DND-41 (cell line): ENCODE measurements around the gene DIAPH1.

Source experiments
- ATAC-seq: fragments of 200-7000 bp; cut with Tn5 transposase; 3 replicates; pipeline ENCODE4 v1.9.1; 2021; ENCODE audit warnings: low read depth; ENCODE audit not compliant: insufficient read depth
- DNase-seq: peaks from one replicate; pipeline ENCODE4 v3.0.0-alpha.2; 2020
- H2AFZ ChIP-seq: 2 replicates; pipeline ENCODE4 v1.6.0; 2012; ENCODE audit warnings: low read depth, low read length
- H3K27ac ChIP-seq: 2 replicates; pipeline ENCODE4 v1.5.1; 2012; ENCODE audit warnings: low read length, inconsistent platforms
- H3K27me3 ChIP-seq: fragments of 200-600 bp; sonication (generic); 2 replicates; pipeline ENCODE4 v1.6.0; 2012; ENCODE audit warnings: low read length, mild to moderate bottlenecking, inconsistent platforms; ENCODE audit not compliant: insufficient read depth, poor library complexity
- H3K36me3 ChIP-seq: 2 replicates; pipeline ENCODE4 v1.5.1; 2012; ENCODE audit warnings: low read length, inconsistent platforms; ENCODE audit not compliant: insufficient read depth
- H3K4me1 ChIP-seq: 2 replicates; pipeline ENCODE4 v1.5.1; 2012; ENCODE audit warnings: mild to moderate bottlenecking, low read length; ENCODE audit not compliant: insufficient read depth
- H3K4me2 ChIP-seq: 2 replicates; pipeline ENCODE4 v1.6.0; 2012; ENCODE audit warnings: mild to moderate bottlenecking, moderate library complexity, low read length, inconsistent platforms; ENCODE audit not compliant: insufficient read depth
- H3K4me3 ChIP-seq, 2 experiments: fragments of 200-600 bp in 1 of 2; shearing (Covaris generic) in 1 of 2; 2 replicates each; pipeline ENCODE4 v1.5.1; 2012 to 2016; ENCODE audit warnings: inconsistent platforms in 2 of 2, low read length in 2 of 2, mild to moderate bottlenecking in 2 of 2, low read depth in 1 of 2, moderate library complexity in 1 of 2
- H3K79me2 ChIP-seq: 2 replicates; pipeline ENCODE4 v1.6.0; 2012; ENCODE audit warnings: low read length, inconsistent platforms; ENCODE audit not compliant: insufficient read depth
- H3K9ac ChIP-seq: 2 replicates; pipeline ENCODE4 v1.6.0; 2012; ENCODE audit warnings: low read depth, mild to moderate bottlenecking, inconsistent platforms, low read length, moderate library complexity
- H3K9me3 ChIP-seq: 2 replicates; pipeline ENCODE4 v1.5.1; 2012; ENCODE audit warnings: low read length, moderate library complexity, mild to moderate bottlenecking, inconsistent platforms; ENCODE audit not compliant: insufficient read depth, severe bottlenecking
- H4K20me1 ChIP-seq: 2 replicates; pipeline ENCODE4 v1.6.0; 2012; ENCODE audit warnings: low read length; ENCODE audit not compliant: insufficient read depth
- EZH2 ChIP-seq: IDR thresholded peaks from 3 replicates; pipeline ENCODE4 v1.6.1; 2012; ENCODE audit warnings: borderline replicate concordance, low read depth, mild to moderate bottlenecking, moderate library complexity, low read length, inconsistent platforms; ENCODE audit not compliant: severe bottlenecking
- TF ChIP-seq, protein P1 (sequence below): IDR thresholded peaks from 2 replicates; pipeline ENCODE4 v1.5.1; 2012; ENCODE audit warnings: borderline replicate concordance, low read length, moderate library complexity, mild to moderate bottlenecking; ENCODE audit not compliant: poor library complexity, severe bottlenecking; ENCODE audit errors: extremely low read depth

The DIAPH1 gene

GRCh38 chr5:141560725-141561483, 57.9 kb downstream of the DIAPH1 start:
- peaks cover 5% of the 10 kb centered on the region for H3K79me2 ChIP-seq
- no peaks in the 10 kb centered on the region for H3K9me3 ChIP-seq
- TF ChIP-seq, protein P1, sequence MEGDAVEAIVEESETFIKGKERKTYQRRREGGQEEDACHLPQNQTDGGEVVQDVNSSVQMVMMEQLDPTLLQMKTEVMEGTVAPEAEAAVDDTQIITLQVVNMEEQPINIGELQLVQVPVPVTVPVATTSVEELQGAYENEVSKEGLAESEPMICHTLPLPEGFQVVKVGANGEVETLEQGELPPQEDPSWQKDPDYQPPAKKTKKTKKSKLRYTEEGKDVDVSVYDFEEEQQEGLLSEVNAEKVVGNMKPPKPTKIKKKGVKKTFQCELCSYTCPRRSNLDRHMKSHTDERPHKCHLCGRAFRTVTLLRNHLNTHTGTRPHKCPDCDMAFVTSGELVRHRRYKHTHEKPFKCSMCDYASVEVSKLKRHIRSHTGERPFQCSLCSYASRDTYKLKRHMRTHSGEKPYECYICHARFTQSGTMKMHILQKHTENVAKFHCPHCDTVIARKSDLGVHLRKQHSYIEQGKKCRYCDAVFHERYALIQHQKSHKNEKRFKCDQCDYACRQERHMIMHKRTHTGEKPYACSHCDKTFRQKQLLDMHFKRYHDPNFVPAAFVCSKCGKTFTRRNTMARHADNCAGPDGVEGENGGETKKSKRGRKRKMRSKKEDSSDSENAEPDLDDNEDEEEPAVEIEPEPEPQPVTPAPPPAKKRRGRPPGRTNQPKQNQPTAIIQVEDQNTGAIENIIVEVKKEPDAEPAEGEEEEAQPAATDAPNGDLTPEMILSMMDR, result peak; percentile 31
- TF ChIP-seq EZH2, result no peak
- peaks cover 87% of the 10 kb centered on the region for H3K36me3 ChIP-seq
- H3K4me2 ChIP-seq, result no peak overlapping the region
- DNase-seq (no peak), ATAC-seq (no peak)
- H3K27me3 ChIP-seq, result no peaks in the 10 kb centered on the region
- no peak overlapping the region for H2AFZ ChIP-seq
- no peak overlapping the region for H3K4me3 ChIP-seq
- H3K9ac ChIP-seq, result no peak overlapping the region
- H3K27ac ChIP-seq, result no peak overlapping the region
- H3K4me1 ChIP-seq, result no peaks in the 10 kb centered on the region
- no peaks in the 10 kb centered on the region; the same call in 1 of the 2 replicates for H4K20me1 ChIP-seq

DNA sequence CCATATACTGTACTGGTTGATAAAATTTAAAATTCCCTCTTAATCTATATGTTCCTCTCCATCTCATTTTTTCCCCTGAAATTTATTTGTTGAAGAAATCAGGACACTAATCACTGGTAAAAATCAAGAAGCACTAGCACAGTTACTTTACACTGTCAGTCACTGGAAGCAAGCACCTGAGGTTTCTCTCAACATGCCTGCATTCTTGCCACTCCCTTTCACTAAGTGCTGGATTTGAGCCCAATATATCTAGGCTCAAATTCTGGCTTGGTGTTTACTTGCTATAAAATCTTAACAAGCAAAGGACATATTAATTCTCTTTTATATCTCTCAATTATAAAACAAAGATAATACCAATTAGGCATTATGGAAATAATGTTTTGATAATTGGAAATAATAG, 58.6 kb downstream of the DIAPH1 start:
- no peaks in the 10 kb centered on the region for H3K27me3 ChIP-seq
- no peak overlapping the region for H3K9ac ChIP-seq
- no peak overlapping the region for H2AFZ ChIP-seq
- H3K9me3 ChIP-seq, result no peaks in the 10 kb centered on the region
- H3K4me1 ChIP-seq, result no peaks in the 10 kb centered on the region
- TF ChIP-seq, protein P1, result no peak
- no peak for TF ChIP-seq EZH2
- H3K36me3 ChIP-seq, result peaks cover 87% of the 10 kb centered on the region
- no peaks in the 10 kb centered on the region; the same call in 1 of the 2 replicates for H4K20me1 ChIP-seq
- no peak for ATAC-seq
- no peak overlapping the region for H3K4me3 ChIP-seq
- no peak overlapping the region for H3K4me2 ChIP-seq
- H3K27ac ChIP-seq, result no peak overlapping the region
- DNase-seq, result no peak
- peaks cover 11% of the 10 kb centered on the region for H3K79me2 ChIP-seq

- no peak overlapping the region for H3K9ac ChIP-seq
- TF ChIP-seq EZH2, result no peak
- TF ChIP-seq, protein P1, result no peak
- no peak overlapping the region for H2AFZ ChIP-seq
- H3K27me3 ChIP-seq, result no peaks in the 10 kb centered on the region
- H3K27ac ChIP-seq, result no peak overlapping the region
- DNase-seq, result no peak
- ATAC-seq, result no peak
- peaks cover 11% of the 10 kb centered on the region for H3K79me2 ChIP-seq
- H3K9me3 ChIP-seq, result no peaks in the 10 kb centered on the region
- peaks cover 86% of the 10 kb centered on the region for H3K36me3 ChIP-seq
- no peaks in the 10 kb centered on the region; the same call in 1 of the 2 replicates for H4K20me1 ChIP-seq
- no peak overlapping the region for H3K4me3 ChIP-seq
- no peaks in the 10 kb centered on the region for H3K4me1 ChIP-seq
- no peak overlapping the region for H3K4me2 ChIP-seq
Observed at GRCh38 chr5:141559461-141559860, 59.3 kb downstream of the DIAPH1 start.
